Coronary artery (tissue), 2 donors: ENCODE data around the gene ME3.

ENCODE experiments used
- DNase-seq: peaks from one replicate; pipeline ENCODE4 v3.0.0-alpha.2; 2017; ENCODE audit warnings: low spot score
- H3K27ac ChIP-seq, 2 donors: fragments of 200-600 bp; sonication (generic); one replicate each; pipeline ENCODE4 v1.5.1; 2016 to 2019
- H3K4me3 ChIP-seq: fragments of 200-600 bp; sonication (generic); 2 replicates; pipeline ENCODE4 v1.5.1; 2016; ENCODE audit warnings: mild to moderate bottlenecking, moderate library complexity
- TF ChIP-seq, protein P1 (sequence below): fragments of 200-600 bp; sonication (generic); IDR thresholded peaks from one replicate; pipeline ENCODE4 v1.5.1; 2019; ENCODE audit warnings: antibody characterized with exemption

Gene ME3

GRCh38 chr11:86672007-86672621, at the start of gene ME3:
ME3 (minus strand) TSS chr11:86672616.
- TF ChIP-seq, protein P1, sequence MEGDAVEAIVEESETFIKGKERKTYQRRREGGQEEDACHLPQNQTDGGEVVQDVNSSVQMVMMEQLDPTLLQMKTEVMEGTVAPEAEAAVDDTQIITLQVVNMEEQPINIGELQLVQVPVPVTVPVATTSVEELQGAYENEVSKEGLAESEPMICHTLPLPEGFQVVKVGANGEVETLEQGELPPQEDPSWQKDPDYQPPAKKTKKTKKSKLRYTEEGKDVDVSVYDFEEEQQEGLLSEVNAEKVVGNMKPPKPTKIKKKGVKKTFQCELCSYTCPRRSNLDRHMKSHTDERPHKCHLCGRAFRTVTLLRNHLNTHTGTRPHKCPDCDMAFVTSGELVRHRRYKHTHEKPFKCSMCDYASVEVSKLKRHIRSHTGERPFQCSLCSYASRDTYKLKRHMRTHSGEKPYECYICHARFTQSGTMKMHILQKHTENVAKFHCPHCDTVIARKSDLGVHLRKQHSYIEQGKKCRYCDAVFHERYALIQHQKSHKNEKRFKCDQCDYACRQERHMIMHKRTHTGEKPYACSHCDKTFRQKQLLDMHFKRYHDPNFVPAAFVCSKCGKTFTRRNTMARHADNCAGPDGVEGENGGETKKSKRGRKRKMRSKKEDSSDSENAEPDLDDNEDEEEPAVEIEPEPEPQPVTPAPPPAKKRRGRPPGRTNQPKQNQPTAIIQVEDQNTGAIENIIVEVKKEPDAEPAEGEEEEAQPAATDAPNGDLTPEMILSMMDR: no peak
- peak within 1 kb of the TSS; percentile 95 to 98 for H3K27ac ChIP-seq
- H3K4me3 ChIP-seq: peak within 1 kb of the TSS; percentile 85
- peak; percentile 87 for DNase-seq

DNA sequence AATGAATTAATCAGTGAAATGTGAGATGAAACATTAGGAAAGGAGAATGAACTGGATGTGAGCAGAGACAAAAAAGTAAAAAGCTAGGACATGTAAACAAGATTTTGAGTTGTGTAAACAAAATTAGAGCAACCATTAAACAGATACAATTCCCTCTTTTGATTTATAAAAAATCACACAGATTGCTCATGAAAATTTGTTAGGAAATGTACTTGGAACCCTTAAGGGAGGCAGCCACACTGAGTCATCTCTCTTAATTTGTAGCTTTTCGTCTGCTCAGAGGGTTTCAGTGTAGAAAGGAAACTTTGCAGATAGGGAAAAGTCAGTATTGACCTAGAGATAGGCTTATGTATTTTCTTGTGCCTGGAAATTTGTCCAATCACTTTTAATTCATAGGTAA, 49.6 kb upstream of the ME3 start:
- TF ChIP-seq, protein P1: no peak
- Histone ChIP-seq H3K27ac (no peak overlapping the region), H3K4me3 (no peak overlapping the region)
- no peak for DNase-seq

GRCh38 chr11:86720546-86720945, 48.1 kb upstream of the ME3 start:
- DNase-seq: no peak
- TF ChIP-seq, protein P1: no peak
- no peak overlapping the region for H3K4me3 ChIP-seq
- H3K27ac ChIP-seq: no peak overlapping the region

- H3K4me3 ChIP-seq: no peak overlapping the region
- H3K27ac ChIP-seq: no peak overlapping the region
- TF ChIP-seq, protein P1: no peak
- DNase-seq: no peak
Observed at GRCh38 chr11:86719781-86720463, 47.5 kb upstream of the ME3 start.

- Histone ChIP-seq H3K4me3 (no peak overlapping the region), H3K27ac (no peak overlapping the region)
- TF ChIP-seq, protein P1: no peak
- DNase-seq: no peak
Observed at GRCh38 chr11:86718999-86719398, 46.6 kb upstream of the ME3 start.

GRCh38 chr11:86718521-86718920, 46.1 kb upstream of the ME3 start:
- DNase-seq: no peak
- TF ChIP-seq, protein P1: no peak
- no peak overlapping the region for H3K27ac ChIP-seq
- no peak overlapping the region for H3K4me3 ChIP-seq

- Histone ChIP-seq H3K4me3 (no peak overlapping the region), H3K27ac (no peak overlapping the region)
- TF ChIP-seq, protein P1: no peak
- DNase-seq: no peak
Observed at GRCh38 chr11:86717817-86718501, 45.5 kb upstream of the ME3 start.
